CD4-positive, alpha-beta T cell treated with Interleukin-2 at 100 ng/mL for 4 hours (primary cell): ENCODE measurements around the gene AGAP1.

ENCODE experiments used
- DNase-seq: peaks from one replicate; pipeline ENCODE4 v3.0.0-alpha.2; 2020; ENCODE audit warnings: low spot score

Gene AGAP1

GRCh38 chr2:235609321-235609720 is 115.5 kb downstream of the AGAP1 start:
- no peak for DNase-seq

GRCh38 chr2:235609746-235610145 is 115.9 kb downstream of the AGAP1 start:
- DNase-seq: no peak

DNA sequence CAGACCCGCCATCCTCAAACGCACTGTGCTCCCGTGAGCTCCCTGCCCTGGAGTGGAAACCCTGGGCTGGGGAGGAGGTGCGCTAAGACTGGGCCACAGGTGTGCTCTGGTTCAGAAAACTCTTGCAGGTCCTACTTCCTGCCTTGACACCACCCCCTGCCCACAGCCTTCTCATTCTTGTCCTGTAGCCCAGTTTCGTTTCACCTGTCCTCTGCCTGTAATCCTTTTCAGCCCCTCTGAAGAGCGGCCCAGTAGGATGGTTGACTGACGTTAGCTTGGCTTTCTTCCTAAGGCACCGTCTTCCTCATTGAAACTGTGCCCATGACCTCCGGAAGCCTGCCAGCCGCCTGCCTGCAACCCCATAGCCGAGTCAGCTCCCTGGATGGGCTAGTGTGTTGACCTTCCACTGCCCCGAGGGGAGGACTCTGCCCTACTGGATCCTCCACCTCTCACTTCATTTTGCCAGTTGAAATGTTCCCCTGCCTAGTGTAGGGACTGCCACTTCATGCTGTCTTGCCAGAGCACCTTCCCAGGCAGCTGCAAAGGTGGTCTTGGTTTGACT is 116.9 kb downstream of the AGAP1 start:
- no peak for DNase-seq

DNA sequence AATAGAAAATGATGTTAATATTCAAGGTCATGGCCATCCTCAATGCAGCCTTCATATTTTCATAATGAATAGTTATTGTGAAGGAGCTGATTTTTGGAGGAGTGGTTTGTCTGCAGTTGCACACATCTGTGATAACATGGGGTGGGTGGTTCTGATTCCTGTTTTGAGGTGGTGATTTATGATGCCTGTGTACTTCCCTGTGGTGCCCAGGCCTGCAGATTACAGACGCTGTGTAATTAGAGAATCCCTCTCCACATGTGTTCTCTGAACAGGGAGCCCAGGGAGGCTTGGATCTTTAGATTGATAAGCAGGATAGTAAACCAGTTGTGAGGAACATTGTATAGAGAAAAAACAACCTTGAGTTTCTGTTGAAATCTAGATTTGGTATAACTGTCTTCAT is 117.5 kb downstream of the AGAP1 start:
- DNase-seq: no peak

DNA sequence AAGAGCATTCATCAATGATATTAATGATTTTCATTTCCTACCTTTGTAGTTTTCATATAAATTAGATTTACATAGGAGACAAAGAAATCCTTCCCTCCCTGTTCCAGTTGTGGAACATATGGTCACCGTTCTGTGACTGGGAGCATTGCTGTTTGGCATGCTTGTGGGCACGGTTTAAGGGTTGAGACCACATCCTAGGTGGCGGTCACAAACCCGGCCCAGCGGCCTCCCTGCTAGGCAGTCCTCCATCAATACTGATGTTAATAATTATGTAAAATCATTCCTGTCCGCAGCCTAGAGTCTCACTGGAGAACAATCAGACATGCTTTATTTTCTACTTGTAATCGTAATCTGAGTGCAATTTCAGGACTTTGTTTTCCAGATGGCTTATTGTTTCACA is 117.9 kb downstream of the AGAP1 start:
- no peak for DNase-seq

DNA sequence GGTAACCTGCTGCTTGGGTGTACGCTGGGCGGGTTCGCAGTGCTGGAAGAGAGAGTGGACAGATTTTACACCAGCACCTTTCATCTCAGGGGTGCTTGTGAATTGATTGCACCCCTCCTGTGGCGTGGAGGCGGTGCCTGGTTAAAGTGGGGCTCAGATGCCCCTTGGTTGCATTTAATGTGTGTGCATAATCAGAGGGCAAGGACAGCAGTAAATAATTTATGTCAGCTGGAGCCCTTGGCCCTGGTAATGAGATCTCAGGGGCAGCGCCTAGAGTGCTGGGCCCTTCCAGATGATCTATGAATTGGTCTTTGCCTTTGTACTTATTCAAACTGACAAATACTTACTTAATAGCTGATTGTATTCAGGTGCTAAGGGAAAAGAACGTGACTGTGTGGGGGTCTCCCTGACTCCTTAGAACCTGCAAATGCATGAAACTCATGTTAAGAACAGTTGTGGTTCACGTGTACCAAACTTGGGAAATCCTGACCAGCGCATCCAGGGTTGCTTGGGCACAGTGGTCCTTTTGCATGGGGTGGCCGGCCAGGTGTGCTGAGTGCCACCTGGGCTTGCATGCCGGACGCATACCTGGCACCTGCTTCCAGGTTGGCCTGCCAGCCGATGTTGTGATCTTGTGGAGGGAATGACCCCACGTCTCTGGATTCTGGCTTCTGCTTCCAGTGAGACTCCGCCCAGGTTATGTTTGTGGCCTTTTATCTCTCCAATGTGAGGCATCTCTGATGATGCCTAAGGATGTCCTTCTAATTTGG is 118.5 kb downstream of the AGAP1 start:
- no peak for DNase-seq

DNA sequence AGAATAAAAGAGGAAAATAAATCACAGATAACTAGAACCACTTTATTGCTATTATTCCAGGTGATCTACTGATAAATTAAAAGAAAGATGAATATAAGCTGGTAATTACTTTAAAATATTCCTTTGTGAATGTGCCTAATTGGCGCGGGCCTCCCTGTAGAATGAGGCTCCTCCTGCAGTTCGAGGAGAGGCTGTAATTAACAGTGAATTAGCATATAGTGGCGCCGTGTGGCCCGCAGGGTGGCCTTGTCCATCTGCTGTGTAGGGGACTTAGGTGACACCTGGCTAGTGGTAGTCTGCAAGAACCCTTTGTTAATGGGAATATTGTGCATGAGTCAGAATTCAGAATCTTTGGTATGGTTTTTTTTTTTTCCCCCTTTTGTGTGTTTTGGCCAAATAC is 119.8 kb downstream of the AGAP1 start:
- no peak for DNase-seq

DNA sequence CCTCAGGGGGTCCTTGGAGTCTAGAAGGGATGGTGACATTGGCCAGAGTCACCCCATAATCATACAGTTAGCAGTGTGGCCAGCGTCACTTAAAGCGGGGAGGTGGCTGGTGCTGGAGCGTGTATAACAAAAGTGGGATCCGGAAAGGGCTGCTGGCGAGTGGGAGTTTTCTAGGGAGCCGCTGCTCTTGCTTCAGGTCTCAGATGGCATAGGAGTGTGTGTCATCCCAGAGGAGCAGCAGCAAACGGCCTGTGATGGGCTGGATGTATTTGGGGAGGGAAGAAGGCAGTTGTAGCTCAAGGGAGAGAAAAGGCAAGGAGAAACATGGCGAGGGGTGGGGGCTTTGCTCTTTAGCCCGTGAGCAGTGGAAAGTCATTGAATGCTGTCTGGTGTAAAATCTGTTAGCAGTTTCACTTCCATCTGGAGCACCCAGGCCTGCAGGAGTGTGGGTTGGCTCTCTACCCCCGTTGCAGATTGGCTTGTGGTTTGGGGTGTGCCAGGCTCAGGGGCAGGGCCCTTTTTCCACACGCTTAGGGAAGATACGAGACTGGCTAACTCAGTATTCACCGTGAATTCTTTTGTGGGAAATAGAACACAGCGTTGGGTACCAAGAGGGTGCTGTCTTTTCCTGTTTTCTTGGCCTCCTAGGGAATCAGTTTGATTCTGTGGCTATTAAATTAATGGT is 120.5 kb downstream of the AGAP1 start:
- no peak for DNase-seq

DNA sequence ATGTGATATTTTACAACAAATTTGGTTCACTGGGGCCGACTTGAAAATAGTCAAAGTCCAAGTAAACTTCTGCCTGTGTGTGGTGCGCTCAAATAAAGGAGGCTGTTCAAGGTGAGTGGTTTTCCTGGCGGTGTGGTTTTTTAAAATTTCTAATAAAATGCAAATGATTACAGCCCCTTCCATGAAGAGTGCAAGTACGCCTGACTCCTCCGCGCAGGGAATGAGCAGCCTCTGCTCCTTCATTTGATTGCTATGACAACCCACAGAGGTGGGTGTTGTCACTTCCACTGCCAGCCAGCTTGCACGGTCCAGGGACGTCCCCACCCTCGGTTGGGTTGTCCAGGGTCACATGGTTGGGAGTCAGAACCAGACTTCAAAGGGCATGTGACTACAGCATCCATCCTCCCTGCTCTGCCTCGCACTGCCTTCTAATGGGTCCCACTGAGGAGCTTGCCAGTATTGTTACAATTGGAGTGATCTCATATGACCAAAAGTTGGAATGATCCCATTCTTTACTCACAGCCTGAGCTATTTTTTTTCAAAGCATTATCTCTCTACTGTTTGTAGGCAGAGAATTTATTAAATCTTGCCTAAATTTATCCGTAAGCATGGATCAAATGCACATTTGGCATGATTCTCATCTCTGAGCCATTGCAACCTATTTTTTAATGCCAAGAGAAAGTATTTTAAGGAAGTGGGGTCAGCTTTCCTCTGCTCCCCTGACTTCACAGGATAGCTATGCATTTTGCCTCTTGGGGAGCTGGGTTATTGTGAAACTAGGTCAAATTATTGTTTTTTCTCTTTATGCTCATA is 121.3 kb downstream of the AGAP1 start:
- no peak for DNase-seq

GRCh38 chr2:235616885-235617284 is 123.0 kb downstream of the AGAP1 start:
- DNase-seq: no peak

DNA sequence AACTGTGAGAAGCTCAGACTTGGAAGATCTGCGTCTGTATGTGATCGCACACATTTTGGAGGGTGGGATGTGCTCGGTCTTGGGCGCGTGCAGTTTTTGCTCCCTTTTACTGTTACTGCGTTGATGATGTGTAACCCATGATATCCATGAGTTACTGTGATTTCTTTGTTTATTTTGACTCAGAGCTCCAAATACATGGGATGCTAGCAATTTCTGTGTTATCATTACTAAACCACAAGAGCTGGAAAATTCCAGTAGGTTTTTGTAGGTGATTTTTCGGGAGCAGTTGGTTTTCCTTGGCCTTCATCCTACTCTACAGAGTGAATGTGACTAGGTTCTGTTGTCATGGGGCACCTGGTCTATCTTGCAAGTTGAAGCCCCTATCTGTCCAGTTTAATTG is 124.2 kb downstream of the AGAP1 start:
- no peak for DNase-seq

DNA sequence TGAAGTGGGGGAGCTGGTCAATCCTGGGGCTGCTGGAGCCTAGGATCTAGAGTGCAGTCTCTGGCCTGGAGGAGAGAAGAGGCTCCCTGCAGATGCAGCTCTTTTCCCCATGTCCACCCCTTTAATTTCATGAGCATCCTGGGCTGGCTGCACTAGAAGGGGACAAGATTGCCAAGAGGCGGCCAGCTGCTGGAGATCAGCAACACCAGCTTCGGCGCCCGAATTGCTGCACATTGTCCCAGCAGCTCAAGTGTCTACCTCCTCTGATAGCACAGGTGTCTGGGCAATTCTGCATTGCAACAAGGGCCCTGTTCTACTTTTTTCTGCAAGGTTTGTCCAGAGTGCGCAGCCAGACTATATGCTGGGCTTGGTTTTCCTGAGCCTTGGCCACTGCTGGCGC is 125.7 kb downstream of the AGAP1 start:
- DNase-seq: no peak

- DNase-seq: no peak
These were observed 127.9 kb downstream of the AGAP1 start for GRCh38 chr2:235621736-235622135.

- DNase-seq: no peak
These were observed 129.3 kb downstream of the AGAP1 start for GRCh38 chr2:235623111-235623510.

GRCh38 chr2:235623752-235624151 is 129.9 kb downstream of the AGAP1 start:
- no peak for DNase-seq

DNA sequence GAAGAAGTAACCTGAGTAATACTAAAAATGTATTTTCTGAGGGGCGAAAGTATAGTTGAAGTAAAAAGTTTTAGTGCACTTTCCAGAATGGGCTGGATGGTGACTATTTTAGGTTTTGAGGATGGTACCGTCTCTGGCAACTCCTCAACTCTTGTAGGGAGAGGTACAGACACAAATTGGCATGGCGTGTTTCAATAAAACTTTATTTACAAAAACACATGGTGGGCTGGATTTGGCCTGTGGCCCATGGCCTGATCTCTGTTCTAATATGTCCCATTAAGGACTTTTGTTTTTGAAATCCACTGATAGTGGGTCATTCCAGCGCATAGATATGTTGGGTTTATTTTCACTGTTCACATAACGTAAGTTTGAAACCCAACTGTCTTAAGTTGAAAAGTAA is 132.8 kb downstream of the AGAP1 start:
- no peak for DNase-seq

DNA sequence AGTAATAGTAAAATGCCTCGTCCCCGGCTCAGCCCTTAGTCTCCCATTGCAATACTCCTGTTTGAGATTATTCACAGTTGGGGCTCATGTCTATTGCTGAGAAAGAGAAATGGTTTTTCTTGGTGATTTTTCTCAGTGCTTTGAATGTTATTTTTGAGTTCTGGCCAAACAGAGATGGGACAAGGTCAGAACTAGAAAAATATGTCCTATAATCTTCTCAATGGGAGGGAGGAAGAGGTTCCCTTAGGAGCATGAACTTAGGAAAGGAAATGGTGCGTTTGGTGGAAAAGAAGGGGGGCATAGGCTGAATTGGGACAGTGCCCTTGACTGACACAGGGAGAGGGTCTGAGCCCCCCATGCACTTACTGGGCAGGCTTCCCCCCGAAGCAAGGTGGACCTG is 133.8 kb downstream of the AGAP1 start:
- no peak for DNase-seq

DNA sequence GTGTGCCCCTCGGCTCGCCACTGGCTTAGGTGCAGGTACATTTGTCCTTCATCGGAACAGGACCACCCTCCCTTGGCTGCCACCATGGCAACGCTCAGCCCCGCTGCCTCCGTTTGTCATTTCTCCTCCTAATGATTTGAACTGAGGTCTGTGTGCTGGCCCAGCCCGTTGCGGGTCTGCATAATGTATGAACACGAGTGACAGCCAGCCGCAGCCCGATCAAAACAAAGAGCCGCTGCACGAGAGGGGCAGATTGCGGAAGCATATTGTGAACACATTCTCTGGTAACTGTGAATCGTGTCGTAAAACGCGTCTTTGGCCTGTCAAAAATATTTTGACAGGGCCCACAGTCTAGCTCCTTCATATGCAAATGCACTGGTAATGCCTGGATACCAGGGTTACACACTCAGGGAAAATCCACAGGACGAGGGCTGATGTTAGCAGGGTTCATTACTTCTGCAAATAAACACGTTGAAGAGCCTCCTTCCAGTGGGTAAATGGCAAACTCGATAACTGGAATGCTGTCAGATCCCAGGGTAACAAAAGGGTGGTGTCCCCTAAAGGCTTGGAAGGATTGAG is 137.0 kb downstream of the AGAP1 start:
- DNase-seq: no peak

GRCh38 chr2:235634435-235635158 is 140.8 kb downstream of the AGAP1 start:
- DNase-seq: no peak

DNA sequence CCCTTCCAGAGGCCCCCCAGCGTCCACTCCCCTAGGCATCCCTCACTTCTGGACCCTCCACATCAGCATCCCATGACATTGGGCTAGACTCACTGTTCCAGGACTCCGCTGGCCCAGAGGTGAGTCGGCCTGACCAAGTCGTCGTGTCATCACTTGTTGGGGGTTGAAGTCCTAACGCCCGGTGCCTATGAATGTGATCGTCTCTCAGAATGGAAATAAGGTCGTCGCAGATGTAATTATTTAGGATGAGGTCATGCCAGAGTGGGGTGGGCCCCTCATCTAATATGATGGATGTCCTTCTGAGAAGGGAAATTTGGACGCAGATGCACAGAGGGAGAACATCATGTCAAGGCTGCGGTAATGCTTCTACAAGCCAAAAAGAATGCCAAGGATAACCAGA is 142.7 kb downstream of the AGAP1 start:
- no peak for DNase-seq

DNA sequence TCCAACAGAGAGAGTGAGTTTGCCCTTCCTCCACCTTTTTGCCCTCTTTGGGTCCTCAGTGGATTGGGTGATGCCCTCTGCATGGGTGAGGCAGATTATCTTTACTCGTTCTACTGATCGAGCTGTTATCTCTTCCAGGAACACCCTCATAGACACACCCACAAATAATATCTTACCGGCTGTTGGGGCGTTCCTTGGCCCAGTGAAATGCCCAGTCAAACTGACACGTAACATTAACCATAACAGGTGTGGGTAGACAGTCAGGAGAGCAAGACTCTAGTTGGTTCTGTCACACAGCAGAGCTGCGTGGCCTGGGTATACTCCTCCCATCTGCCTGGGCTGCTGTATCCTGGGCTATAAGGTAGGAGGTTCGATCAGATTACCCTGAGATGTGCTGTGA is 144.1 kb downstream of the AGAP1 start:
- no peak for DNase-seq
